H1 (cell line): Measurements from ENCODE around the gene DUSP10. TPM values are rescaled to one million over a fixed set of nuclear protein-coding genes. Genes with fewer than 3 reads are reported as not detected.
A peak's percentile ranks its signal among the peaks of the same experiment; 100 is the strongest.

ENCODE experiments used
- CTCF ChIA-PET: fragments of 300-600 bp; sonication (Branson Sonifier 250); formaldehyde crosslinking; loops from one replicate; lab custom pipeline; 2021; ENCODE audit not compliant: partially characterized antibody; lab: Charles Lee
- POLR2A ChIA-PET: fragments of 300-600 bp; sonication (Branson Sonifier 250); formaldehyde crosslinking; loops from one replicate; lab custom pipeline; 2021; ENCODE audit warnings: inconsistent platforms; ENCODE audit not compliant: partially characterized antibody; lab: Charles Lee
- DNase-seq, 2 experiments: peaks; one replicate each; pipeline versions ENCODE4 v3.0.0 to v3.0.0-alpha.2; 2010 to 2022; ENCODE audit warnings: low spot score in 2 of 2, low read depth in 1 of 2, mixed read lengths in 1 of 2
- FAIRE-seq: peaks from 2 replicates; lab custom pipeline; 2011; peaks lifted over from hg19 to GRCh38; lab: Jason Lieb, UNC
- H2AFZ ChIP-seq: 2 replicates; pipeline ENCODE4 v1.8.1; 2012; ENCODE audit warnings: low read length, inconsistent platforms
- H2AK5ac ChIP-seq: 2 replicates; pipeline ENCODE4 v1.6.1; 2013; ENCODE audit warnings: low read depth, low read length
- H2BK120ac ChIP-seq: replicated peaks from 2 replicates; pipeline ENCODE3; 2013; ENCODE audit warnings: low read depth, low read length, inconsistent platforms
- H2BK12ac ChIP-seq: 2 replicates; pipeline ENCODE4 v1.6.1; 2013; ENCODE audit warnings: low read depth, low read length
- H2BK15ac ChIP-seq: 2 replicates; pipeline ENCODE4 v1.6.1; 2013; ENCODE audit warnings: low read length
- H2BK20ac ChIP-seq: 2 replicates; pipeline ENCODE4 v1.6.1; 2013; ENCODE audit warnings: low read length
- H2BK5ac ChIP-seq: 2 replicates; pipeline ENCODE4 v1.6.1; 2013; ENCODE audit warnings: low read depth, low read length
- H3K14ac ChIP-seq: 2 replicates; pipeline ENCODE4 v1.6.1; 2013; ENCODE audit warnings: inconsistent platforms; ENCODE audit not compliant: insufficient read length
- H3K18ac ChIP-seq: 2 replicates; pipeline ENCODE4 v1.6.1; 2013; ENCODE audit warnings: low read length; ENCODE audit errors: extremely low read depth
- H3K23ac ChIP-seq: 2 replicates; pipeline ENCODE4 v1.6.1; 2013; ENCODE audit warnings: inconsistent platforms; ENCODE audit not compliant: insufficient read length
- H3K23me2 ChIP-seq: 2 replicates; pipeline ENCODE4 v1.6.1; 2013; ENCODE audit warnings: low read depth, low read length
- H3K27ac ChIP-seq: 2 replicates; pipeline ENCODE4 v1.6.1; 2011; ENCODE audit warnings: low read depth, low read length, inconsistent platforms
- H3K27me3 ChIP-seq, 4 experiments: replicated peaks in 1 of 4; 1 replicate in 1 of 4; 2 replicates in 3 of 4; pipeline versions ENCODE4 v1.6.1 to v1.8.1; 2011 to 2013; ENCODE audit warnings: low read length in 3 of 4, mild to moderate bottlenecking in 3 of 4, inconsistent platforms in 2 of 4, mixed read lengths in 2 of 4, moderate library complexity in 1 of 4; ENCODE audit not compliant: control insufficient read depth in 3 of 4, insufficient read depth in 3 of 4; ENCODE audit errors: extremely low read depth in 1 of 4
- H3K36me3 ChIP-seq, 4 experiments: 2 replicates each; pipeline versions ENCODE4 v1.6.1 to v1.8.1; 2011 to 2013; ENCODE audit warnings: mild to moderate bottlenecking in 4 of 4, low read length in 3 of 4, moderate library complexity in 2 of 4, control low read depth in 1 of 4, inconsistent platforms in 1 of 4; ENCODE audit not compliant: insufficient read depth in 4 of 4, control insufficient read depth in 2 of 4
- H3K4ac ChIP-seq: replicated peaks from 2 replicates; pipeline ENCODE3; 2013; ENCODE audit warnings: low read length, low read depth, mixed read lengths, inconsistent platforms; ENCODE audit not compliant: insufficient read length
- H3K4me1 ChIP-seq, 4 experiments: replicated peaks in 1 of 4; 1 replicate in 1 of 4; 2 replicates in 3 of 4; pipeline versions ENCODE4 v1.6.1 to v1.8.1; 2011 to 2013; ENCODE audit warnings: low read length in 3 of 4, inconsistent platforms in 2 of 4, mixed read lengths in 1 of 4; ENCODE audit not compliant: insufficient read depth in 4 of 4, control insufficient read depth in 3 of 4
- H3K4me2 ChIP-seq, 2 experiments: 2 replicates each; pipeline versions ENCODE4 v1.6.1 to v1.8.1; 2011 to 2013; ENCODE audit warnings: low read depth in 2 of 2, low read length in 2 of 2, control low read depth in 1 of 2, inconsistent platforms in 1 of 2, mild to moderate bottlenecking in 1 of 2; ENCODE audit not compliant: insufficient read depth in 1 of 2
- H3K4me3 ChIP-seq, 4 experiments: fragments of 200-600, 300-600 bp in 1 of 4; sonication (generic), shearing (Covaris generic), sonication (Bioruptor Twin) in 1 of 4; 2 replicates each; pipeline versions ENCODE4 v1.5.1 to v1.8.1; 2011 to 2016; ENCODE audit warnings: low read length in 4 of 4, low read depth in 3 of 4, control low read depth in 2 of 4, inconsistent platforms in 2 of 4, mild to moderate bottlenecking in 2 of 4, mixed read lengths in 1 of 4, moderate library complexity in 1 of 4; ENCODE audit not compliant: insufficient read depth in 2 of 4; ENCODE audit errors: extremely low read depth in 1 of 4
- H3K56ac ChIP-seq: replicated peaks from 2 replicates; pipeline ENCODE3; 2013; ENCODE audit warnings: low read depth, mild to moderate bottlenecking, mixed read lengths, low read length, inconsistent platforms; ENCODE audit not compliant: insufficient read length
- H3K79me1 ChIP-seq: 2 replicates; pipeline ENCODE4 v1.6.1; 2013; ENCODE audit warnings: low read depth, low read length, control low read depth
- H3K79me2 ChIP-seq, 2 experiments: 2 replicates each; pipeline versions ENCODE4 v1.6.1 to v1.8.1; 2012 to 2013; ENCODE audit warnings: low read length in 2 of 2, mild to moderate bottlenecking in 2 of 2, inconsistent platforms in 1 of 2; ENCODE audit not compliant: insufficient read depth in 2 of 2, control insufficient read depth in 1 of 2
- H3K9ac ChIP-seq, 4 experiments: replicated peaks in 1 of 4; 1 replicate in 1 of 4; 2 replicates in 3 of 4; pipeline versions ENCODE4 v1.6.1 to v1.8.1; 2011 to 2013; ENCODE audit warnings: low read depth in 3 of 4, low read length in 3 of 4, control low read depth in 2 of 4, mild to moderate bottlenecking in 2 of 4, moderate library complexity in 2 of 4, inconsistent platforms in 1 of 4; ENCODE audit errors: extremely low read depth in 1 of 4
- H3K9me3 ChIP-seq, 2 experiments: 2 replicates each; pipeline versions ENCODE4 v1.6.1 to v1.8.1; 2012 to 2013; ENCODE audit warnings: mild to moderate bottlenecking in 2 of 2, moderate library complexity in 2 of 2, control low read depth in 1 of 2, inconsistent platforms in 1 of 2, low read depth in 1 of 2, low read length in 1 of 2, mixed read lengths in 1 of 2; ENCODE audit not compliant: insufficient read depth in 2 of 2
- H4K20me1 ChIP-seq, 2 experiments: replicated peaks in 1 of 2; 2 replicates each; pipeline versions ENCODE3 to v1.8.1; 2011 to 2013; ENCODE audit warnings: inconsistent platforms in 2 of 2, low read length in 2 of 2, mild to moderate bottlenecking in 1 of 2; ENCODE audit not compliant: insufficient read depth in 2 of 2, control insufficient read depth in 1 of 2
- H4K5ac ChIP-seq: 2 replicates; pipeline ENCODE4 v1.6.1; 2013; ENCODE audit warnings: low read length, low read depth, mixed read lengths, inconsistent platforms; ENCODE audit not compliant: insufficient read length
- H4K8ac ChIP-seq: 2 replicates; pipeline ENCODE4 v1.8.0; 2013; ENCODE audit warnings: mild to moderate bottlenecking, moderate library complexity, low read length, inconsistent platforms; ENCODE audit not compliant: insufficient read depth; ENCODE audit errors: extremely low read depth
- H4K91ac ChIP-seq: replicated peaks from 2 replicates; pipeline ENCODE3; 2013; ENCODE audit warnings: low read length, mixed read lengths, inconsistent platforms; ENCODE audit not compliant: insufficient read length
- CBX8 ChIP-seq: fragments of 300-800, 300-1000 bp; sonication (generic); IDR thresholded peaks from 2 replicates; pipeline ENCODE4 v1.7.1; 2016; ENCODE audit warnings: low read depth, low read length, borderline replicate concordance
- JUND ChIP-seq: IDR thresholded peaks from 2 replicates; pipeline ENCODE4 v1.6.1; 2011; ENCODE audit warnings: mild to moderate bottlenecking, improper control_type of control experiment, low read length
- NRF1 ChIP-seq: IDR thresholded peaks from 2 replicates; pipeline ENCODE4 v1.6.1; 2011; ENCODE audit warnings: mild to moderate bottlenecking, low read depth, low read length, improper control_type of control experiment
- RAD21 ChIP-seq, 2 experiments: IDR thresholded peaks in 1 of 2; conservative IDR thresholded peaks in 1 of 2; 2 replicates each; pipeline ENCODE4 v1.6.1; 2011; ENCODE audit warnings: low read depth in 2 of 2, low read length in 2 of 2, improper control_type of control experiment in 1 of 2, inconsistent platforms in 1 of 2, mild to moderate bottlenecking in 1 of 2, moderate library complexity in 1 of 2
- WGBS, 2 experiments: shearing (Covaris generic) in 1 of 2; methylation state at CpG; one replicate each; pipeline versions ENCODE4 v1.1.6 to v1.1.7; 2013 to 2015; ENCODE audit warnings: low lambda C conversion rate in 2 of 2, mixed read lengths in 2 of 2, inconsistent platforms in 1 of 2, low coverage in 1 of 2, missing lambda C conversion rate in 1 of 2; ENCODE audit not compliant: insufficient replicate concordance in 2 of 2, insufficient coverage in 1 of 2, insufficient read length in 1 of 2; ENCODE audit errors: extremely low coverage in 1 of 2, missing lambda C conversion rate in 1 of 2; 5-methylcytosine and 5-hydroxymethylcytosine counted together
- polyA plus RNA-seq, 7 experiments: library from polyadenylated mRNA; depleted of rRNA in 3 of 7; stranded (reverse) in 5 of 7; unstranded in 2 of 7; fragments of >200 nt in 5 of 7; fragments of 200-250 nt in 2 of 7; gene quantifications; 1 replicate in 5 of 7; 2 replicates in 1 of 7; 4 replicates in 1 of 7; pipeline versions ENCODE4 v1.2.1 to v1.2.3, GENCODE V29; 2011 to 2013; ENCODE audit warnings: missing spikeins in 2 of 7, mixed read lengths in 2 of 7
- total RNA-seq: library from RNA; stranded (reverse); fragmentation: NEBNext Ultra II Directional; extraction: Animal tissue kit (Norgen Biotek cat#: 25700); gene quantifications from 2 replicates; pipeline ENCODE4 v1.2.1, GENCODE V29; 2021

The DUSP10 gene
- total and polyA plus RNA-seq, 2 of the 8 experiments (the other 6 are each of a cell fraction or from before 2014, with no cell fraction given): 1.2 TPM

DNA sequence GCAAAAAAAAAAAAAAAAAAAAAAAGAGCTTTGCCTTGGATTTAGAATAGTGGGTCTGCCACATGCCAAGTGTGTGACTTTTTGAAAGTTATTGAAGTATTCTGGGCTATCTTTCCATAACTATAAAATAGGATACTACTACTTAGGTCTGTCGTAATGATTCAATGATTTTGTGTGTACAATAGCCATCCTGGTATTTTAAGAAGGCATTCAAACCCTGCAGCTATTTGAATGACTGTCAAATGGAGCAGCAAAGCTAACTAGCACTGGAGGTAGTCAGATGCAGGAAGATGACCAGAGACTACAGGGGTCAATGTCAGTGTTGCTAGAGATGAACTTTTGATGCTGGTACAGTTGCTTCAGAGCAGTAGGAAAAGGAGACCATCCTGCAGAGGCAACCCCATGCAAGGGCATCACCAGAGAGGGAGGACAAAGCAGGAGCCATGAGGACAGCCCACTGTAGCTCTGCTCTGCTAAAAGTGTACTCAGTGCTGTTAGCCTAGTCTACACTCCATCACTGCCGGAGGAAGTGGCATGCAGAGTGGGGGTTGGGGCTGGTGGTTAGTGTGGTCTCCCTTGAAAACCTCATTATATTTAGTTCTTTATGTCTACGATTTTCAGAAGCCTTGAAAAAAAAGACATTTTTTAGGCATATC is 29.0 kb downstream of the DUSP10 start:
- Histone ChIP-seq H4K8ac (no peak overlapping the region), H3K18ac (no peak overlapping the region), H2BK12ac (0 out of 2 replicates have a peak overlapping the region, but pooled peaks have one; percentile 69), H2BK5ac (no peak overlapping the region), H4K20me1 (peaks cover 0 to 5% of the 10 kb centered on the region in 2 experiments), H3K4me3 (no peak overlapping the region), H4K5ac (no peak overlapping the region), H3K79me2 (no peaks in the 10 kb centered on the region), H3K23me2 (no peaks in the 10 kb centered on the region), H4K91ac (no peak overlapping the region), H2BK120ac (no peak overlapping the region), H2BK20ac (0 out of 2 replicates have a peak overlapping the region, but pooled peaks have one; percentile 81), H3K56ac (no peak overlapping the region), H3K27ac (no peak overlapping the region), H3K4me1 (peaks cover 5 to 18% (median 15%) of the 10 kb centered on the region in 4 experiments; a peak in 5 of 7 replicates), H2AFZ (0 out of 2 replicates have a peak overlapping the region, but pooled peaks have one; percentile 14), H3K9ac (no peak overlapping the region), H3K4ac (no peak overlapping the region), H3K4me2 (no peak overlapping the region), H2AK5ac (no peak overlapping the region), H3K23ac (no peak overlapping the region), H3K14ac (no peak overlapping the region), H3K36me3 (no peaks in the 10 kb centered on the region), H3K79me1 (no peaks in the 10 kb centered on the region), H2BK15ac (peak overlapping the region; percentile 18; the same call in 1 of the 2 replicates), H3K27me3 (peaks cover 9 to 19% (median 18%) of the 10 kb centered on the region in 4 experiments), H3K9me3 (no peaks in the 10 kb centered on the region)
- ChIA-PET CTCF (interaction anchor here (0.7 to 1.8 kb wide), 3 partner anchors 12 to 172 kb away, joined by 3 read pairs; no protein-coding TSS in a partner anchor), POLR2A (no interaction called here)
- no peak for TF ChIP-seq RAD21 (IDR thresholded peaks at IDR 0.05 in 1 of 2, conservative IDR thresholded peaks at IDR 0.05 in 1 of 2; ENCODE audit: low read depth in 2 of 2, low read length in 2 of 2)
- no peak for TF ChIP-seq NRF1
- no peak for TF ChIP-seq CBX8
- TF ChIP-seq JUND: no peak
- DNase-seq (no peak), FAIRE-seq (no peak)
- 95% methylated on average over 3 of the region's 3 CpGs; no CpG with 5 or more reads in 1 of the 2 experiments for WGBS, 2 experiments
